A549 (cell line): ENCODE measurements around the gene OPA3.

Experiments
- BHLHE40 ChIP-seq: IDR thresholded peaks from 2 replicates; pipeline ENCODE4 v1.6.1; 2012; ENCODE audit warnings: low read depth, low read length, inconsistent platforms
- CEBPB ChIP-seq, 2 experiments: fragments of >200 bp in 1 of 2; sonication (Bioruptor Twin) in 1 of 2; formaldehyde crosslinking in 1 of 2; IDR thresholded peaks; 2 replicates each; pipeline ENCODE4 v1.6.1; 2012 to 2016
- CHD2 ChIP-seq: fragments of 150-350 bp; IDR thresholded peaks from 2 replicates; pipeline ENCODE4 v1.6.1; 2014; ENCODE audit warnings: low read length; ENCODE audit not compliant: partially characterized antibody
- CTCF ChIP-seq: fragments of >200 bp; sonication (Bioruptor Twin); formaldehyde crosslinking; IDR thresholded peaks from 3 replicates; pipeline ENCODE4 v1.5.1; 2016
- E2F6 ChIP-seq: IDR thresholded peaks from 2 replicates; pipeline ENCODE4 v1.6.1; 2012; ENCODE audit warnings: low read depth, borderline replicate concordance
- EP300 ChIP-seq, 2 experiments: fragments of >200 bp; sonication (Bioruptor Twin); formaldehyde crosslinking; IDR thresholded peaks; 2 replicates in 1 of 2; 3 replicates in 1 of 2; pipeline ENCODE4 v1.6.1; 2016 to 2017
- MYC ChIP-seq: IDR thresholded peaks from 2 replicates; pipeline ENCODE4 v1.6.1; 2012; ENCODE audit warnings: mild to moderate bottlenecking, inconsistent platforms, low read length, improper control_type of control experiment, borderline replicate concordance
- POLR2A ChIP-seq: IDR thresholded peaks from 2 replicates; pipeline ENCODE4 v1.6.1; 2012; ENCODE audit warnings: mild to moderate bottlenecking, low read length

GRCh38 chr19:45577111-45577905 is 7.3 kb downstream of the OPA3 start:
- TF ChIP-seq CTCF (no peak), E2F6 (peak; percentile 88; the same call in 1 of the 2 replicates), CHD2 (peak; percentile 30), EP300 (IDR thresholded peaks at IDR 0.05) (peak in 1 of 2 experiments; percentile 38; a peak in 1 of 5 replicates), POLR2A (no peak), BHLHE40 (no peak), MYC (no peak), CEBPB (IDR thresholded peaks at IDR 0.05) (peak in 1 of 2 experiments; percentile 8; a peak in 1 of 4 replicates)
